LNCaP clone FGC (cell line): Measurements from ENCODE around the gene MYO10.
"Not testable (repeated sequence)": the region's sequence is repeated elsewhere in the genome, so short reads cannot be mapped to it uniquely, and the experiment has no call there.

Source experiments
- DNase-seq: peaks from one replicate; pipeline ENCODE4 v3.0.0-alpha.2; 2011; ENCODE audit warnings: low read depth
- H3K4me3 ChIP-seq: 2 replicates; pipeline ENCODE4 v1.5.1; 2011; ENCODE audit warnings: mild to moderate bottlenecking, low read depth, low read length, control low read depth
- CTCF ChIP-seq: IDR thresholded peaks from 2 replicates; pipeline ENCODE4 v1.5.1; 2012; ENCODE audit warnings: mild to moderate bottlenecking; ENCODE audit not compliant: control insufficient read depth, insufficient read depth; ENCODE audit errors: extremely low read depth

MYO10 gene

GRCh38 chr5:16877267-16877935 lies 58.7 kb downstream of the MYO10 start:
- H3K4me3 ChIP-seq: no peak overlapping the region
- no peak for DNase-seq
- no peak for TF ChIP-seq CTCF

- DNase-seq, H3K4me3 ChIP-seq: not testable (repeated sequence)
These were observed 61.7 kb downstream of the MYO10 start for GRCh38 chr5:16874424-16874823.

GRCh38 chr5:16871746-16872339 lies 64.2 kb downstream of the MYO10 start:
- no peak overlapping the region for H3K4me3 ChIP-seq
- TF ChIP-seq CTCF: no peak
- no peak for DNase-seq

- no peak overlapping the region for H3K4me3 ChIP-seq
- DNase-seq: no peak
- TF ChIP-seq CTCF: no peak
These were observed 65.2 kb downstream of the MYO10 start for GRCh38 chr5:16870878-16871277.

GRCh38 chr5:16869821-16870796 lies 66.0 kb downstream of the MYO10 start:
- TF ChIP-seq CTCF: no peak
- no peak for DNase-seq
- H3K4me3 ChIP-seq: no peak overlapping the region

- no peak for TF ChIP-seq CTCF
- no peak for DNase-seq
- H3K4me3 ChIP-seq: no peak overlapping the region
These were observed 68.5 kb downstream of the MYO10 start for GRCh38 chr5:16867577-16867953.

GRCh38 chr5:16866795-16867576 lies 69.1 kb downstream of the MYO10 start:
- no peak for DNase-seq
- H3K4me3 ChIP-seq: no peak overlapping the region

More at GRCh38 chr5:16866795-16867576, 69.1 kb downstream of the MYO10 start:
- TF ChIP-seq CTCF: no peak
